Smooth muscle cell (in vitro differentiated cells): Measurements from ENCODE around the gene RAD51B. TPM values are rescaled to one million over a fixed set of nuclear protein-coding genes. Genes with fewer than 3 reads are reported as not detected.

Experiments used
- DNase-seq: peaks from one replicate; lab custom pipeline; 2025; ENCODE audit not compliant: unreplicated experiment; lab: John Stamatoyannopoulos, UW
- H2AFZ ChIP-seq: fragments of 200-600 bp; sonication (generic); 2 replicates; pipeline ENCODE4 v1.6.0; 2016; ENCODE audit warnings: antibody characterized with exemption, low read depth, mild to moderate bottlenecking
- H3F3A ChIP-seq: fragments of 200-600 bp; sonication (generic); 2 replicates; pipeline ENCODE4 v1.6.0; 2017; ENCODE audit warnings: antibody characterized with exemption, low read depth
- H3K27ac ChIP-seq: fragments of 200-600 bp; sonication (generic); 2 replicates; pipeline ENCODE4 v1.5.1; 2016; ENCODE audit warnings: low read depth, mild to moderate bottlenecking
- H3K27me3 ChIP-seq: fragments of 200-600 bp; sonication (generic); 2 replicates; pipeline ENCODE4 v1.6.1; 2016; ENCODE audit warnings: low read depth, mild to moderate bottlenecking
- H3K36me3 ChIP-seq: fragments of 200-600 bp; sonication (generic); 2 replicates; pipeline ENCODE4 v1.5.1; 2016; ENCODE audit warnings: low read depth
- H3K4me1 ChIP-seq: fragments of 200-600 bp; sonication (generic); 2 replicates; pipeline ENCODE4 v1.5.1; 2016; ENCODE audit warnings: low read depth
- H3K4me2 ChIP-seq: fragments of 200-600 bp; sonication (generic); 2 replicates; pipeline ENCODE4 v1.6.0; 2016; ENCODE audit warnings: mild to moderate bottlenecking
- H3K4me3 ChIP-seq: fragments of 200-600 bp; sonication (generic); 2 replicates; pipeline ENCODE4 v1.5.1; 2016; ENCODE audit warnings: mild to moderate bottlenecking
- H3K79me2 ChIP-seq: fragments of 200-600 bp; sonication (generic); 2 replicates; pipeline ENCODE4 v1.6.0; 2016; ENCODE audit warnings: low read depth, mild to moderate bottlenecking
- H3K9ac ChIP-seq: fragments of 200-600 bp; sonication (generic); 2 replicates; pipeline ENCODE4 v1.6.0; 2016; ENCODE audit warnings: low read depth
- H3K9me3 ChIP-seq: fragments of 200-600 bp; sonication (generic); replicated peaks from 2 replicates; pipeline ENCODE4 v1.5.1; 2016; ENCODE audit warnings: low read depth
- H4K20me1 ChIP-seq: fragments of 200-600 bp; sonication (generic); 2 replicates; pipeline ENCODE4 v1.6.0; 2016; ENCODE audit warnings: low read depth
- WGBS: methylation state at CpG from one replicate; pipeline ENCODE4 v1.1.7; 2016; ENCODE audit warnings: low lambda C conversion rate; 5-methylcytosine and 5-hydroxymethylcytosine counted together
- polyA plus RNA-seq: library from polyadenylated mRNA; unstranded; fragments of >200 nt; fragmentation: Nextera tagmentation; extraction: Ambion mirVana; gene quantifications from 2 replicates; pipeline ENCODE4 v1.2.1, GENCODE V29; 2016
- total RNA-seq: library from RNA; depleted of rRNA; stranded (reverse); fragments of >200 nt; gene quantifications from 2 replicates; pipeline ENCODE4 v1.2.3, GENCODE V29; 2014
- TF ChIP-seq, protein P1 (sequence below): fragments of 200-600 bp; sonication (generic); IDR thresholded peaks from 2 replicates; pipeline ENCODE4 v1.5.1; 2017; ENCODE audit warnings: borderline replicate concordance, mild to moderate bottlenecking, antibody characterized with exemption; ENCODE audit not compliant: insufficient read depth, poor library complexity, severe bottlenecking

Gene RAD51B
- total and polyA plus RNA-seq, 2 experiments from 2014 or later, result 4.6 to 5.3 TPM

DNA sequence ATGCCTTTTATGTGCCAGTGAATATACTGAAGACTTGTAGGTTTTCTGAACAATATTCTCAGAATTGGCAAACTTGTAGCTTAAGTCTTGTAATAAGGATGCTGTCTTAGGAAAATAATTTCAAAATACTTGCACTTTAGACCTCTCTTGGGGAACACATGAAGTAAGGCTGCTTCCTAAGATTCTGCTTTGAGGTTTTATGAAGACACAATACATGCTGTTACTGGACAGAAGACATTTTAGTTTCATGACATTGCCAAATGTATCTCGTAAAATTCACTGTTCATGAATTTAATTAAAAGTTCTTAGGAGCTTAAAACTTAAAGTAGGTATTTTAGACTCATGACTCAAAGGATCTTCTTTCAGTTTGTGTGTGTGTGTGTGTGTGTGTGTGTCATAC is 80.7 kb downstream of the RAD51B start:
- WGBS, result 73% methylated on average over 1 of the region's 1 CpG
- no peak overlapping the region for H3K4me3 ChIP-seq
- TF ChIP-seq, protein P1, sequence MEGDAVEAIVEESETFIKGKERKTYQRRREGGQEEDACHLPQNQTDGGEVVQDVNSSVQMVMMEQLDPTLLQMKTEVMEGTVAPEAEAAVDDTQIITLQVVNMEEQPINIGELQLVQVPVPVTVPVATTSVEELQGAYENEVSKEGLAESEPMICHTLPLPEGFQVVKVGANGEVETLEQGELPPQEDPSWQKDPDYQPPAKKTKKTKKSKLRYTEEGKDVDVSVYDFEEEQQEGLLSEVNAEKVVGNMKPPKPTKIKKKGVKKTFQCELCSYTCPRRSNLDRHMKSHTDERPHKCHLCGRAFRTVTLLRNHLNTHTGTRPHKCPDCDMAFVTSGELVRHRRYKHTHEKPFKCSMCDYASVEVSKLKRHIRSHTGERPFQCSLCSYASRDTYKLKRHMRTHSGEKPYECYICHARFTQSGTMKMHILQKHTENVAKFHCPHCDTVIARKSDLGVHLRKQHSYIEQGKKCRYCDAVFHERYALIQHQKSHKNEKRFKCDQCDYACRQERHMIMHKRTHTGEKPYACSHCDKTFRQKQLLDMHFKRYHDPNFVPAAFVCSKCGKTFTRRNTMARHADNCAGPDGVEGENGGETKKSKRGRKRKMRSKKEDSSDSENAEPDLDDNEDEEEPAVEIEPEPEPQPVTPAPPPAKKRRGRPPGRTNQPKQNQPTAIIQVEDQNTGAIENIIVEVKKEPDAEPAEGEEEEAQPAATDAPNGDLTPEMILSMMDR, result no peak

DNA sequence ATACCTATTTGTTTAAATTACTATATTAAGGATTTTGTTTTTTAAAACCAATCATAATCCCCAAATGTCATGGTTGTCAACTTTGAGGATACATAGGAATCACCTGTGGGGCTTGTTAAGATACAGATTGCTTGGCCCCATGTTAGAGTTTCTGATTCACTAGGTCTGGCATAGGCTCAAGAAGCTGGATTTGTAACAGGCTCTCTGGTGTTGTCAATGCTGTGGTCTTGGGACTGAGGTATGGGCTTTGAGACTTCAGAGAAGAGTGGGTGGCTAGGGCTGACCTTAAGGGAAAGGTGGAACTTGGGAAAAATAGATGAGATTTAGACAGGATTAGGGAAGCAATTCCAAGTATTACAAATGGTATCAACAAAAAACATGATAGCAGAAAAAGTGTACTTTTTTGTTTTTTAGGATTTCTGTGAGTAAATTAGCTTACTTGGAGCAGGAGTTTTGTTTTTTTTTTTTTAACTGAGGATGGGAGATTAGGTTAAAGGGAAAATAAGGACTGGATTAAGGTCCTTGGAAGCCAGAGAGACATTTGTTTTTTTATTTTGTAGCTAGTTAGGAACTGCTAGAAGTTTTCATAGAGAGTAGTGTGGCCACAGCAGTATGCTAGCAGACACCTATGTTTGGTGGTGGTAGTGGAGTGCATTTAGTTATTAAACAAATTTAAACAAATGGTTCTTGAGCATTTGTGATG is 88.6 kb downstream of the RAD51B start:
- TF ChIP-seq, protein P1, result no peak
- H4K20me1 ChIP-seq, result no peaks in the 10 kb centered on the region
- H3K4me2 ChIP-seq, result no peak overlapping the region
- H3K36me3 ChIP-seq, result no peaks in the 10 kb centered on the region
- H3K9ac ChIP-seq, result no peak overlapping the region
- peaks cover 4% of the 10 kb centered on the region for H3K9me3 ChIP-seq
- no peak for DNase-seq
- no peak overlapping the region for H2AFZ ChIP-seq
- no peak overlapping the region for H3K27ac ChIP-seq
- no peaks in the 10 kb centered on the region for H3K4me1 ChIP-seq
- H3F3A ChIP-seq, result no peaks in the 10 kb centered on the region
- no peaks in the 10 kb centered on the region for H3K79me2 ChIP-seq
- H3K4me3 ChIP-seq, result no peak overlapping the region
- no peaks in the 10 kb centered on the region for H3K27me3 ChIP-seq

More for the DNA sequence above, 80.7 kb downstream of the RAD51B start:
- H3K36me3 ChIP-seq, result no peaks in the 10 kb centered on the region
- no peak overlapping the region for H3K27ac ChIP-seq
- no peaks in the 10 kb centered on the region for H4K20me1 ChIP-seq
- H3K4me2 ChIP-seq, result no peak overlapping the region
- H3K4me1 ChIP-seq, result no peaks in the 10 kb centered on the region
- no peak overlapping the region for H3K9ac ChIP-seq
- peaks cover 4% of the 10 kb centered on the region for H3K9me3 ChIP-seq
- no peaks in the 10 kb centered on the region for H3K79me2 ChIP-seq
- no peak overlapping the region for H2AFZ ChIP-seq
- H3F3A ChIP-seq, result no peaks in the 10 kb centered on the region
- DNase-seq, result no peak
- H3K27me3 ChIP-seq, result no peaks in the 10 kb centered on the region

DNA sequence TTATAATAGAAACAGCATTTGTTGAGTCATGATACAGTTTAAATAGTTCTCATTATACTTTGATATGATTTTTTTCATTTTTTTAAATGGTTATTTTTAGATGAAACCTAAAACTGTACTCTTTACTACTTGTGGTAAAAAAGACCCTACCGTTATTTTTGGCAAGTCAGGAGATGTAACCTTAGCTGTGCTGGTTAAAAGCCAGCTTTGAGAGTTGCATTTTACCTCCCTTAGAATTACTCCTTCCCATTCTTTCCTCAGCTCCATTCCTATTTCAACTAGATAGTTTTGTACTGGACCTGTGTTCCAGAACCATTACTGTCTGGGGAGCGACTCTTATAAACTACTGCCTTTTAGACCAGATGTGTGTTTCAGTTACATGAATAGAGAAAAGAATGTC is 92.0 kb downstream of the RAD51B start:
- no peaks in the 10 kb centered on the region for H3K79me2 ChIP-seq
- H3K27me3 ChIP-seq, result no peaks in the 10 kb centered on the region
- no peaks in the 10 kb centered on the region for H3K9me3 ChIP-seq
- H4K20me1 ChIP-seq, result no peaks in the 10 kb centered on the region
- no peak for DNase-seq
- no peaks in the 10 kb centered on the region for H3F3A ChIP-seq
- H3K27ac ChIP-seq, result no peak overlapping the region
- TF ChIP-seq, protein P1, result no peak
- H3K4me3 ChIP-seq, result no peak overlapping the region
- no peaks in the 10 kb centered on the region for H3K36me3 ChIP-seq
- no peaks in the 10 kb centered on the region for H3K4me1 ChIP-seq
- no peak overlapping the region for H3K4me2 ChIP-seq
- H2AFZ ChIP-seq, result no peak overlapping the region
- WGBS, result 95% methylated on average over 2 of the region's 2 CpGs
- H3K9ac ChIP-seq, result no peak overlapping the region

DNA sequence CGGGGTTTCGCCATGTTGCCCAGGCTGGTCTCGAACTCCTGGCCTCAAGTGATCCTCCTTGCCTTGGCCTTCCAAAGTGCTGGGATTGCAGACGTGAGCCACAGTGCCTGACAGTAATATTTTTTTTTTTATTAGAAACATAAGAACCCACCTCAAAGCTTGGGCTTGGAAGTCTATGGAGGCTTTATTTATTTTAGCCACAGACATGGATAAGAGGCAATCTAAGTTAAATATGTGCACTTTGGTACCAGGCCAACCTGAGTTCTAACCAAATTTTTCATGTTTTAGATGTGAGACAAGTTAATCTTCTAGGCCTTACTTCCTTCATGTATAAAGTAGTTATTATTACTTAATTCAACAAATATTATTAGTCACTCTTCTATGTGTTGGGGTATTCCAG is 96.9 kb downstream of the RAD51B start:
- H3K27ac ChIP-seq, result no peak overlapping the region
- TF ChIP-seq, protein P1, result no peak

More for the DNA sequence above, 96.9 kb downstream of the RAD51B start:
- no peak for DNase-seq
- no peak overlapping the region for H3K4me2 ChIP-seq
- H3K9ac ChIP-seq, result no peak overlapping the region
- peaks cover 14% of the 10 kb centered on the region for H3K4me1 ChIP-seq
- H3K4me3 ChIP-seq, result no peak overlapping the region
- H2AFZ ChIP-seq, result no peak overlapping the region
- 98% methylated on average over 4 of the region's 4 CpGs for WGBS
- no peaks in the 10 kb centered on the region for H4K20me1 ChIP-seq
- no peaks in the 10 kb centered on the region for H3K79me2 ChIP-seq
- H3F3A ChIP-seq, result peaks cover 8% of the 10 kb centered on the region
- no peaks in the 10 kb centered on the region for H3K36me3 ChIP-seq
- H3K27me3 ChIP-seq, result no peaks in the 10 kb centered on the region
- H3K9me3 ChIP-seq, result no peaks in the 10 kb centered on the region
